Measurements from ENCODE around the gene SLC35B4. TPM values are rescaled to one million over a fixed set of nuclear protein-coding genes. Genes with fewer than 3 reads are reported as not detected.

SLC35B4 gene
- total and polyA plus RNA-seq, 4 donors, result 3.6 to 25.7 (median 10.5) TPM

GRCh38 chr7:134327896-134328295, 11.2 kb upstream of the SLC35B4 start:
- 26 to 30% methylated on average over 7 of the region's 7 CpGs for WGBS, 2 donors
- Histone ChIP-seq H3K9me3 (ENCODE audit: control insufficient read depth in 4 of 4, insufficient read depth in 3 of 4, low read length in 3 of 4) (peaks cover 0 to 2% (median 0%) of the 10 kb centered on the region in 4 donors), H3K4me3 (no peak overlapping the region), H3K4me1 (ENCODE audit: control insufficient read depth in 5 of 5, insufficient read depth in 5 of 5, low read length in 5 of 5) (no peaks in the 10 kb centered on the region), H3K36me3 (ENCODE audit: control insufficient read depth in 4 of 4, insufficient read depth in 4 of 4, low read length in 4 of 4) (no peaks in the 10 kb centered on the region), H3K27me3 (ENCODE audit: control insufficient read depth in 3 of 3, insufficient read depth in 3 of 3, low read length in 2 of 3) (no peaks in the 10 kb centered on the region), H3K27ac (ENCODE audit: low read depth in 1 of 2, low read length in 1 of 2) (no peak overlapping the region), H3K9ac (ENCODE audit: insufficient read depth in 1 of 2, low read length in 2 of 2) (no peak overlapping the region)
- no peak for ATAC-seq (ENCODE audit: insufficient read depth, low FRiP score)
- peak; percentile 22 to 51 (median 23) for DNase-seq
- TF ChIP-seq CTCF (IDR thresholded peaks at IDR 0.05; ENCODE audit: control extremely low read depth, extremely low read depth), result peak; percentile 4

- no peak for TF ChIP-seq CTCF (IDR thresholded peaks at IDR 0.05; ENCODE audit: control extremely low read depth, extremely low read depth)
- H3K36me3 ChIP-seq (ENCODE audit: control insufficient read depth in 4 of 4, insufficient read depth in 4 of 4, low read length in 4 of 4), result no peaks in the 10 kb centered on the region
- WGBS, 2 donors, result 89 to 96% methylated on average over 2 of the region's 2 CpGs
- H3K9me3 ChIP-seq (ENCODE audit: control insufficient read depth in 4 of 4, insufficient read depth in 3 of 4, low read length in 3 of 4), result no peaks in the 10 kb centered on the region
- no peak overlapping the region for H3K4me3 ChIP-seq
- ATAC-seq (ENCODE audit: insufficient read depth, low FRiP score) (no peak), DNase-seq (no peak)
- no peak overlapping the region for H3K27ac ChIP-seq (ENCODE audit: low read depth in 1 of 2, low read length in 1 of 2)
- no peaks in the 10 kb centered on the region for H3K4me1 ChIP-seq (ENCODE audit: control insufficient read depth in 5 of 5, insufficient read depth in 5 of 5, low read length in 5 of 5)
- no peaks in the 10 kb centered on the region for H3K27me3 ChIP-seq (ENCODE audit: control insufficient read depth in 3 of 3, insufficient read depth in 3 of 3, low read length in 2 of 3)
- no peak overlapping the region for H3K9ac ChIP-seq (ENCODE audit: insufficient read depth in 1 of 2, low read length in 2 of 2)
These were observed 7.4 kb upstream of the SLC35B4 start for GRCh38 chr7:134324107-134324506.

- Histone ChIP-seq H3K27ac (ENCODE audit: low read depth in 1 of 2, low read length in 1 of 2) (no peak overlapping the region), H3K4me3 (no peak overlapping the region), H3K4me1 (ENCODE audit: control insufficient read depth in 5 of 5, insufficient read depth in 5 of 5, low read length in 5 of 5) (peaks cover 0 to 8% (median 0%) of the 10 kb centered on the region in 5 donors), H3K9me3 (ENCODE audit: control insufficient read depth in 4 of 4, insufficient read depth in 3 of 4, low read length in 3 of 4) (no peaks in the 10 kb centered on the region), H3K9ac (ENCODE audit: insufficient read depth in 1 of 2, low read length in 2 of 2) (no peak overlapping the region), H3K27me3 (ENCODE audit: control insufficient read depth in 3 of 3, insufficient read depth in 3 of 3, low read length in 2 of 3) (no peaks in the 10 kb centered on the region), H3K36me3 (ENCODE audit: control insufficient read depth in 4 of 4, insufficient read depth in 4 of 4, low read length in 4 of 4) (no peaks in the 10 kb centered on the region)
- 83 to 88% methylated on average over 5 of the region's 5 CpGs for WGBS, 2 donors
- TF ChIP-seq CTCF (IDR thresholded peaks at IDR 0.05; ENCODE audit: control extremely low read depth, extremely low read depth), result no peak
- ATAC-seq (ENCODE audit: insufficient read depth, low FRiP score) (no peak), DNase-seq (no peak)
These were observed 3.5 kb upstream of the SLC35B4 start for GRCh38 chr7:134320201-134320600.

- Histone ChIP-seq H3K4me1 (ENCODE audit: control insufficient read depth in 5 of 5, insufficient read depth in 5 of 5, low read length in 5 of 5) (peaks cover 0 to 8% (median 0%) of the 10 kb centered on the region in 5 donors), H3K9me3 (ENCODE audit: control insufficient read depth in 4 of 4, insufficient read depth in 3 of 4, low read length in 3 of 4) (no peaks in the 10 kb centered on the region), H3K27ac (ENCODE audit: low read depth in 1 of 2, low read length in 1 of 2) (no peak overlapping the region), H3K36me3 (ENCODE audit: control insufficient read depth in 4 of 4, insufficient read depth in 4 of 4, low read length in 4 of 4) (no peaks in the 10 kb centered on the region), H3K27me3 (ENCODE audit: control insufficient read depth in 3 of 3, insufficient read depth in 3 of 3, low read length in 2 of 3) (no peaks in the 10 kb centered on the region), H3K9ac (ENCODE audit: insufficient read depth in 1 of 2, low read length in 2 of 2) (no peak overlapping the region), H3K4me3 (no peak overlapping the region)
- no peak for TF ChIP-seq CTCF (IDR thresholded peaks at IDR 0.05; ENCODE audit: control extremely low read depth, extremely low read depth)
- DNase-seq (no peak), ATAC-seq (ENCODE audit: insufficient read depth, low FRiP score) (no peak)
These were observed 1.7 kb upstream of the SLC35B4 start for GRCh38 chr7:134318443-134318842.

All from lung (tissue), 12 donors.